Inferior parietal cortex (tissue), 1 donor: ENCODE data around the gene CDPF1.
A peak's percentile ranks its signal among the peaks of the same experiment; 100 is the strongest.

Experiments used
- DNase-seq: peaks from one replicate; pipeline ENCODE4 v3.0.0-alpha.2; 2016; ENCODE audit errors: extremely low spot score

The CDPF1 gene

GRCh38 chr22:46256358-46256958, 6.4 kb upstream of the CDPF1 start:
- no peak for DNase-seq

- DNase-seq: no peak
Observed at GRCh38 chr22:46251816-46252380, 1.8 kb upstream of the CDPF1 start.

- no peak for DNase-seq
Observed at GRCh38 chr22:46251266-46251665, 1.2 kb upstream of the CDPF1 start.

GRCh38 chr22:46250783-46251125, 661 bp upstream of the CDPF1 start:
- no peak for DNase-seq

- DNase-seq: no peak
Observed at GRCh38 chr22:46247443-46247975, 2.6 kb downstream of the CDPF1 start.

- DNase-seq: no peak
Observed at GRCh38 chr22:46246178-46246577, 3.9 kb downstream of the CDPF1 start.

GRCh38 chr22:46245511-46245910, 4.6 kb downstream of the CDPF1 start:
- DNase-seq: no peak

GRCh38 chr22:46244771-46245170, 5.3 kb downstream of the CDPF1 start:
- no peak for DNase-seq

- no peak for DNase-seq
Observed at GRCh38 chr22:46242076-46242475, 8.0 kb downstream of the CDPF1 start.

- no peak for DNase-seq
Observed at GRCh38 chr22:46241396-46242007, 8.6 kb downstream of the CDPF1 start.

GRCh38 chr22:46240907-46241306, 9.2 kb downstream of the CDPF1 start:
- no peak for DNase-seq

GRCh38 chr22:46240506-46240905, 9.6 kb downstream of the CDPF1 start:
- DNase-seq: no peak

GRCh38 chr22:46240073-46240472, 10.0 kb downstream of the CDPF1 start:
- no peak for DNase-seq

GRCh38 chr22:46239261-46240048, 10.6 kb downstream of the CDPF1 start:
- DNase-seq: no peak

GRCh38 chr22:46238541-46238940, 11.6 kb downstream of the CDPF1 start:
- no peak for DNase-seq

GRCh38 chr22:46237453-46238124, 12.5 kb downstream of the CDPF1 start:
- DNase-seq: no peak

- no peak for DNase-seq
Observed at GRCh38 chr22:46234969-46235368, 15.1 kb downstream of the CDPF1 start.

GRCh38 chr22:46233231-46233630, 16.9 kb downstream of the CDPF1 start:
- peak; percentile 37 for DNase-seq

- DNase-seq: no peak
Observed at GRCh38 chr22:46230262-46230901, 19.7 kb downstream of the CDPF1 start.

- DNase-seq: no peak
Observed at GRCh38 chr22:46229701-46230100, 20.4 kb downstream of the CDPF1 start.

- no peak for DNase-seq
Observed at GRCh38 chr22:46226577-46226976, 23.5 kb downstream of the CDPF1 start.

- DNase-seq: no peak
Observed at GRCh38 chr22:46225631-46226030, 24.5 kb downstream of the CDPF1 start.
